A549 (cell line): ENCODE data around the gene PLEKHD1.

Experiments
- JUNB ChIP-seq: fragments of >200 bp; sonication (Bioruptor Twin); formaldehyde crosslinking; IDR thresholded peaks from 2 replicates; pipeline ENCODE4 v1.6.1; 2016
- POLR2A ChIP-seq: IDR thresholded peaks from 2 replicates; pipeline ENCODE4 v1.6.1; 2012; ENCODE audit warnings: mild to moderate bottlenecking, low read length
- RCOR1 ChIP-seq: fragments of 150-350 bp; IDR thresholded peaks from 2 replicates; pipeline ENCODE4 v1.6.1; 2014; ENCODE audit warnings: antibody characterized with exemption, low read length, low read depth
- SMC3 ChIP-seq: fragments of >200 bp; sonication (Bioruptor Twin); formaldehyde crosslinking; IDR thresholded peaks from 3 replicates; pipeline ENCODE4 v1.6.1; 2018; ENCODE audit warnings: inconsistent platforms
- TF ChIP-seq, protein P1 (sequence below): fragments of 450-650 bp; IDR thresholded peaks from 2 replicates; pipeline ENCODE4 v1.6.1; 2014; ENCODE audit warnings: antibody characterized with exemption
- TF ChIP-seq, protein P2 (sequence below): fragments of >200 bp; sonication (Bioruptor Twin); formaldehyde crosslinking; IDR thresholded peaks from 3 replicates; pipeline ENCODE4 v1.5.1; 2016
- TF ChIP-seq, protein P3 (sequence below): fragments of 150-350 bp; IDR thresholded peaks from 2 replicates; pipeline ENCODE4 v1.6.1; 2014; ENCODE audit warnings: low read depth, mild to moderate bottlenecking, low read length

DNA sequence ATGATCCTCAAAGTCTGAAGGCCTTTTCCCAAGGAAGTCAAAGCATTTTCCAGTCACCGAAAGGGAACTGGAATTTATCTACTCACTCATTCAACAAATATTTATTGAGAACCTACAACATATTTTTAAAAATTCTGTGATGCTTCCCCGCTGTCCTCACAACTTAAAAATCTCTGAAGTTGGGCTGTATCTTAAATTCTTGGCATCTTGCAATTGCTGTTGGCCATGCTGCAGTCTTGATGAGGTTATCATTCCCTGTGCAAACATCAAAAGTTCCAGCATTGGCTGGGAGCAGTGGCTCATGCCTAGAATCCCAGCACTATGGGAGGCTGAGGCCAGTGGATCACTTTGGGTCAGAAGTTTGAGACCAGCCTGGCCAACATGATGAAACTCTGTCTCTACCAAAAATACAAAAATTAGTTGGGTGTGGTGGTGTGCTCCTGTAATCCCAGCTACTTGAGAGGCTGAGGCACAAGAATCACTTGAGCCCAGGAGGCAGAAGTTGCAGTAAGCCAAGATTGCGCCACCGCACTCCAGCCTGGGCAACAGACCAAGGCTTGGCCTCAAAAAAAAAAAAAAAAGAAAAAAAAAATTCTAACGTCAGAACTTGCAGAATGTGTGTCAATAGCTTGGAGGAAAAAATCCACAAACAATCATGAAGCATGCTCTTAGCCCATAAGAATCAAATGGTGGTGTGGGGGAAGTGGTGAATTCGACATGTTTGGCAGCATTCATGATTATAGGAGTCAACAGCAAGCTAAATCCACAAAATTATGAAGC is 55.3 kb downstream of the PLEKHD1 start:
- TF ChIP-seq JUNB (no peak), SMC3 (no peak), RCOR1 (no peak), POLR2A (no peak)
- TF ChIP-seq, protein P1, sequence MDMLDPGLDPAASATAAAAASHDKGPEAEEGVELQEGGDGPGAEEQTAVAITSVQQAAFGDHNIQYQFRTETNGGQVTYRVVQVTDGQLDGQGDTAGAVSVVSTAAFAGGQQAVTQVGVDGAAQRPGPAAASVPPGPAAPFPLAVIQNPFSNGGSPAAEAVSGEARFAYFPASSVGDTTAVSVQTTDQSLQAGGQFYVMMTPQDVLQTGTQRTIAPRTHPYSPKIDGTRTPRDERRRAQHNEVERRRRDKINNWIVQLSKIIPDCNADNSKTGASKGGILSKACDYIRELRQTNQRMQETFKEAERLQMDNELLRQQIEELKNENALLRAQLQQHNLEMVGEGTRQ = no peak
- TF ChIP-seq, protein P2, sequence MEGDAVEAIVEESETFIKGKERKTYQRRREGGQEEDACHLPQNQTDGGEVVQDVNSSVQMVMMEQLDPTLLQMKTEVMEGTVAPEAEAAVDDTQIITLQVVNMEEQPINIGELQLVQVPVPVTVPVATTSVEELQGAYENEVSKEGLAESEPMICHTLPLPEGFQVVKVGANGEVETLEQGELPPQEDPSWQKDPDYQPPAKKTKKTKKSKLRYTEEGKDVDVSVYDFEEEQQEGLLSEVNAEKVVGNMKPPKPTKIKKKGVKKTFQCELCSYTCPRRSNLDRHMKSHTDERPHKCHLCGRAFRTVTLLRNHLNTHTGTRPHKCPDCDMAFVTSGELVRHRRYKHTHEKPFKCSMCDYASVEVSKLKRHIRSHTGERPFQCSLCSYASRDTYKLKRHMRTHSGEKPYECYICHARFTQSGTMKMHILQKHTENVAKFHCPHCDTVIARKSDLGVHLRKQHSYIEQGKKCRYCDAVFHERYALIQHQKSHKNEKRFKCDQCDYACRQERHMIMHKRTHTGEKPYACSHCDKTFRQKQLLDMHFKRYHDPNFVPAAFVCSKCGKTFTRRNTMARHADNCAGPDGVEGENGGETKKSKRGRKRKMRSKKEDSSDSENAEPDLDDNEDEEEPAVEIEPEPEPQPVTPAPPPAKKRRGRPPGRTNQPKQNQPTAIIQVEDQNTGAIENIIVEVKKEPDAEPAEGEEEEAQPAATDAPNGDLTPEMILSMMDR = no peak
- TF ChIP-seq, protein P3, sequence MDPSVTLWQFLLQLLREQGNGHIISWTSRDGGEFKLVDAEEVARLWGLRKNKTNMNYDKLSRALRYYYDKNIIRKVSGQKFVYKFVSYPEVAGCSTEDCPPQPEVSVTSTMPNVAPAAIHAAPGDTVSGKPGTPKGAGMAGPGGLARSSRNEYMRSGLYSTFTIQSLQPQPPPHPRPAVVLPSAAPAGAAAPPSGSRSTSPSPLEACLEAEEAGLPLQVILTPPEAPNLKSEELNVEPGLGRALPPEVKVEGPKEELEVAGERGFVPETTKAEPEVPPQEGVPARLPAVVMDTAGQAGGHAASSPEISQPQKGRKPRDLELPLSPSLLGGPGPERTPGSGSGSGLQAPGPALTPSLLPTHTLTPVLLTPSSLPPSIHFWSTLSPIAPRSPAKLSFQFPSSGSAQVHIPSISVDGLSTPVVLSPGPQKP = no peak
